OCI-LY3 (cell line): ENCODE data around the gene ADGRA3.

Experiments
- CTCF ChIP-seq: fragments of 200-600, 300-600 bp; sonication (generic); IDR thresholded peaks from 2 replicates; pipeline ENCODE4 v1.5.1; 2014; ENCODE audit warnings: antibody characterized with exemption, low read length, low read depth
- EZH2phosphoT487 ChIP-seq: fragments of 200-600 bp; shearing (Covaris generic); IDR thresholded peaks from 2 replicates; pipeline ENCODE4 v1.6.1; 2018; ENCODE audit warnings: antibody characterized with exemption, mixed run types, low read depth

GRCh38 chr4:22504447-22504846 lies 11.4 kb downstream of the ADGRA3 start:
- TF ChIP-seq CTCF (no peak), EZH2phosphoT487 (no peak)
